Endodermal cell (in vitro differentiated cells): Measurements from ENCODE around the gene ITGB1BP1. TPM values are rescaled to one million over a fixed set of nuclear protein-coding genes. Genes with fewer than 3 reads are reported as not detected.

Experiments used
- DNase-seq: peaks from one replicate; pipeline ENCODE4 v3.0.0-alpha.2; 2017
- H3K27ac ChIP-seq: 2 replicates; pipeline ENCODE4 v1.5.1; 2013; ENCODE audit warnings: mild to moderate bottlenecking, low read depth, low read length, moderate library complexity
- H3K27me3 ChIP-seq: 2 replicates; pipeline ENCODE4 v1.6.1; 2013; ENCODE audit warnings: mild to moderate bottlenecking, low read length, moderate library complexity; ENCODE audit not compliant: insufficient read depth, control insufficient read depth, poor library complexity, severe bottlenecking
- H3K36me3 ChIP-seq: 2 replicates; pipeline ENCODE4 v1.7.0; 2013; ENCODE audit warnings: mild to moderate bottlenecking, low read length, moderate library complexity; ENCODE audit not compliant: control insufficient read depth, insufficient read depth
- H3K4me1 ChIP-seq: one replicate; pipeline ENCODE4 v1.7.0; 2013; ENCODE audit warnings: low read length; ENCODE audit not compliant: control insufficient read depth, insufficient read depth
- H3K4me3 ChIP-seq: 2 replicates; pipeline ENCODE4 v1.5.1; 2013; ENCODE audit warnings: mild to moderate bottlenecking, low read length, moderate library complexity
- H3K9ac ChIP-seq: 2 replicates; pipeline ENCODE4 v1.6.1; 2013; ENCODE audit warnings: mild to moderate bottlenecking, low read length, moderate library complexity; ENCODE audit not compliant: poor library complexity, severe bottlenecking; ENCODE audit errors: extremely low read depth
- H3K9me3 ChIP-seq: 2 replicates; pipeline ENCODE4 v1.6.1; 2013; ENCODE audit warnings: mild to moderate bottlenecking, low read length, moderate library complexity; ENCODE audit not compliant: control insufficient read depth
- H3K27ac Mint-ChIP-seq: 2 replicates; pipeline ENCODE4 v1.8.0; 2020; ENCODE audit warnings: mixed read lengths
- H3K27me3 Mint-ChIP-seq: 2 replicates; pipeline ENCODE4 v1.8.0; 2021; ENCODE audit warnings: mild to moderate bottlenecking, mixed read lengths; ENCODE audit not compliant: insufficient read depth
- H3K36me3 Mint-ChIP-seq: 2 replicates; pipeline ENCODE4 v1.8.0; 2020; ENCODE audit warnings: low read depth, mixed read lengths
- H3K4me1 Mint-ChIP-seq: 2 replicates; pipeline ENCODE4 v1.8.0; 2020; ENCODE audit warnings: mixed read lengths
- H3K4me3 Mint-ChIP-seq: 2 replicates; pipeline ENCODE4 v1.8.0; 2020; ENCODE audit warnings: mild to moderate bottlenecking, moderate library complexity, mixed read lengths
- H3K9me3 Mint-ChIP-seq: 2 replicates; pipeline ENCODE4 v1.8.0; 2020; ENCODE audit warnings: mild to moderate bottlenecking, mixed read lengths
- CTCF ChIP-seq: fragments of 200-600 bp; sonication (generic); conservative IDR thresholded peaks from 2 replicates; pipeline ENCODE4 v1.5.0; 2021; ENCODE audit warnings: antibody characterized with exemption, mild to moderate bottlenecking
- WGBS, 2 experiments: methylation state at CpG; one replicate each; pipeline versions ENCODE4 v1.1.5 to v1.1.7; 2013; ENCODE audit warnings: missing lambda C conversion rate in 2 of 2, mixed read lengths in 1 of 2; ENCODE audit not compliant: insufficient coverage in 1 of 2, insufficient read length in 1 of 2; 5-methylcytosine and 5-hydroxymethylcytosine counted together
- total RNA-seq, 2 donors: library from RNA; stranded (reverse); fragmentation: NEBNext Ultra II Directional in 1 of 2; extraction: Animal tissue kit (Norgen Biotek cat#: 25700) in 1 of 2; gene quantifications; 2 replicates in 1 of 2; 3 replicates in 1 of 2; pipeline ENCODE4 v1.2.1, GENCODE V29; 2021

Gene ITGB1BP1
- total RNA-seq, 2 donors from 2014 or later, result 34.9 to 58.9 TPM

- TF ChIP-seq CTCF, result no peak
- no peaks in the 10 kb centered on the region for H3K36me3 ChIP-seq
- no peak overlapping the region for H3K4me3 Mint-ChIP-seq
- no peaks in the 10 kb centered on the region for H3K9me3 ChIP-seq
- H3K9ac ChIP-seq, result no peak overlapping the region
- no peaks in the 10 kb centered on the region for H3K9me3 Mint-ChIP-seq
- no peaks in the 10 kb centered on the region for H3K27me3 ChIP-seq
- no peak overlapping the region for H3K27ac Mint-ChIP-seq
- H3K4me1 ChIP-seq, result no peaks in the 10 kb centered on the region
- peaks cover 6% of the 10 kb centered on the region for H3K36me3 Mint-ChIP-seq
- no peaks in the 10 kb centered on the region for H3K27me3 Mint-ChIP-seq
- WGBS, 2 experiments, result 92 to 97% methylated on average over 17 of the region's 17 CpGs
- no peak overlapping the region for H3K4me3 ChIP-seq
- H3K27ac ChIP-seq, result no peak overlapping the region
- peaks cover 17% of the 10 kb centered on the region for H3K4me1 Mint-ChIP-seq
- DNase-seq, result no peak
Measured at GRCh38 chr2:9373047-9373446, 50.3 kb downstream of the ITGB1BP1 start.

- Mint-ChIP-seq H3K27ac (no peak overlapping the region), H3K27me3 (no peaks in the 10 kb centered on the region), H3K9me3 (no peaks in the 10 kb centered on the region), H3K36me3 (peaks cover 6% of the 10 kb centered on the region), H3K4me1 (peaks cover 23% of the 10 kb centered on the region), H3K4me3 (no peak overlapping the region)
- no peak for DNase-seq
- peaks cover 1% of the 10 kb centered on the region for H3K36me3 ChIP-seq
- 92 to 94% methylated on average over 11 of the region's 11 CpGs for WGBS, 2 experiments
- no peak overlapping the region for H3K9ac ChIP-seq
- no peak overlapping the region for H3K4me3 ChIP-seq
- no peaks in the 10 kb centered on the region for H3K27me3 ChIP-seq
- H3K27ac ChIP-seq, result no peak overlapping the region
- TF ChIP-seq CTCF, result no peak
- no peaks in the 10 kb centered on the region for H3K4me1 ChIP-seq
- no peaks in the 10 kb centered on the region for H3K9me3 ChIP-seq
Measured at GRCh38 chr2:9370746-9371145, 52.6 kb downstream of the ITGB1BP1 start.

GRCh38 chr2:9366026-9366425 is 57.3 kb downstream of the ITGB1BP1 start:
- H3K9me3 Mint-ChIP-seq, result no peaks in the 10 kb centered on the region
- no peaks in the 10 kb centered on the region for H3K27me3 ChIP-seq
- no peaks in the 10 kb centered on the region for H3K36me3 Mint-ChIP-seq
- peaks cover 3% of the 10 kb centered on the region for H3K36me3 ChIP-seq
- no peaks in the 10 kb centered on the region for H3K9me3 ChIP-seq
- DNase-seq, result no peak
- no peak overlapping the region for H3K27ac Mint-ChIP-seq
- WGBS, 2 experiments, result 92 to 93% methylated on average over 4 to 6 of the region's 6 CpGs
- H3K27ac ChIP-seq, result no peak overlapping the region
- peaks cover 6% of the 10 kb centered on the region for H3K4me1 ChIP-seq
- no peak for TF ChIP-seq CTCF
- H3K4me1 Mint-ChIP-seq, result peaks cover 34% of the 10 kb centered on the region
- no peaks in the 10 kb centered on the region for H3K27me3 Mint-ChIP-seq
- H3K9ac ChIP-seq, result no peak overlapping the region
- no peak overlapping the region for H3K4me3 Mint-ChIP-seq
- no peak overlapping the region for H3K4me3 ChIP-seq
